Measurements from ENCODE around the gene DAPK2.

DAPK2 gene

DNA sequence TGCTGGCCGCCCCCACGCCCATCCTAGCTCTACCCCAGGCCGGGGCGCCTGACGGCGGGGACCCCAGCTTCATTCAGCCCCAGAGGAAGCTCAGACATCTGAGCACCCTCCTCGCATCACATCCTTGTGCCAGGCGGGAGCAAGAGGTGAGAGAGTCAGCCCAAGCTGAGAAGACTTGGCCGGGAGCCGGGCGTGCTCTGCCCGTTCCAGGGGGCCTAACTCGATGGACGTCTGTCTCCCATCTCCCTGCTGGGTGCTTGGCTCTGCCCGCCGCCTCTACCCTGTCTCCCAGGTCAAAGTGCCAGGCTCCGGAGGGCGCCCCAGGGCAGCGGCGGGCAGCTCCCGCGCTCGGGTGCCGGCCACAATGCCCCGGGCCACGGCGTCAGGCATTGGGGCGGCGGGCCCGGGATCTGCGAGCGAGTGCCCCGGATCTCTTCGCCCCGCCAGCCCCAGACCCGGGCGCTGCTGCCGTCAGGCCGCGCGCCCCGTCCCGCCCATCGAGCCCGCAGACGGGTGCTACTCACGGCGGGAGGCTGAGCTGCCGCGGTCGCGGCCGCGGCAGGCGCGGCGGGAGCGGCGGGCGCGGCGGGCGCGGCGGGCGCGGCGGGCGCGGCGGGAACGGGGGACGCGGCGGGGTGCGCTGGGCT lies 388 bp downstream of the DAPK2 start:
- H3K4me3 ChIP-seq (replicated peaks; ENCODE audit: insufficient read depth, low read length): peak overlapping the region; percentile 40
- TF ChIP-seq GABPA (IDR thresholded peaks at IDR 0.05; ENCODE audit: low read depth): no peak
- no peak for TF ChIP-seq POLR2AphosphoS5 (IDR thresholded peaks at IDR 0.05; ENCODE audit: low read depth)
- TF ChIP-seq SPI1 (IDR thresholded peaks at IDR 0.05; ENCODE audit: borderline replicate concordance, low read depth): no peak
- no peak for TF ChIP-seq REST (IDR thresholded peaks at IDR 0.05; ENCODE audit: insufficient replicate concordance, low read depth)
- no peak for TF ChIP-seq CTCF (IDR thresholded peaks at IDR 0.05; ENCODE audit: insufficient read depth, low read length)
- no peak overlapping the region for H3K27ac ChIP-seq (replicated peaks)
- H3K27me3 ChIP-seq (ENCODE audit: insufficient read depth, poor library complexity, severe bottlenecking): no peaks in the 10 kb centered on the region
- no peak for DNase-seq (ENCODE audit: low read depth in 1 of 2, low spot score in 1 of 2)

DNA sequence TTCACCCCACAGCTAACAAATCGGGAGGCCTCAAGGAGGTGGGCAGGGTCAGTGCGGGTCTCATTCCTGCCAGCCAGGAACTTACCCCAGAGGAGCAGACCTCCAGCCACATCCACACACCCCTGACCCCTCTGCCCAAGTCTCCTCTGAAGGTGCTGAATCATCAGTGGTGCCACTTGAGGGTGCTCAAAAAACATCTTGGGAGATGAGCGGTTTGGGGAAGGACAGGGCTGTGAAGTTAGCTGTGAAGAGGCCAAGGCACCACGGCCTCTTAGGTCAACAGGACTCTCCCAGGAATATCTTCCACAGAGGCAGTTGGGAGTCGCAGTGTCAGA lies 1.2 kb downstream of the DAPK2 start:
- no peak overlapping the region for H3K4me3 ChIP-seq (replicated peaks; ENCODE audit: insufficient read depth, low read length)
- no peaks in the 10 kb centered on the region for H3K27me3 ChIP-seq (ENCODE audit: insufficient read depth, poor library complexity, severe bottlenecking)
- TF ChIP-seq REST (IDR thresholded peaks at IDR 0.05; ENCODE audit: insufficient replicate concordance, low read depth) (no peak), GABPA (IDR thresholded peaks at IDR 0.05; ENCODE audit: low read depth) (no peak), SPI1 (IDR thresholded peaks at IDR 0.05; ENCODE audit: borderline replicate concordance, low read depth) (no peak), POLR2AphosphoS5 (IDR thresholded peaks at IDR 0.05; ENCODE audit: low read depth) (no peak), CTCF (IDR thresholded peaks at IDR 0.05; ENCODE audit: insufficient read depth, low read length) (no peak)
- no peak for DNase-seq (ENCODE audit: low read depth in 1 of 2, low spot score in 1 of 2)
- peak overlapping the region; percentile 38 for H3K27ac ChIP-seq (replicated peaks)

DNA sequence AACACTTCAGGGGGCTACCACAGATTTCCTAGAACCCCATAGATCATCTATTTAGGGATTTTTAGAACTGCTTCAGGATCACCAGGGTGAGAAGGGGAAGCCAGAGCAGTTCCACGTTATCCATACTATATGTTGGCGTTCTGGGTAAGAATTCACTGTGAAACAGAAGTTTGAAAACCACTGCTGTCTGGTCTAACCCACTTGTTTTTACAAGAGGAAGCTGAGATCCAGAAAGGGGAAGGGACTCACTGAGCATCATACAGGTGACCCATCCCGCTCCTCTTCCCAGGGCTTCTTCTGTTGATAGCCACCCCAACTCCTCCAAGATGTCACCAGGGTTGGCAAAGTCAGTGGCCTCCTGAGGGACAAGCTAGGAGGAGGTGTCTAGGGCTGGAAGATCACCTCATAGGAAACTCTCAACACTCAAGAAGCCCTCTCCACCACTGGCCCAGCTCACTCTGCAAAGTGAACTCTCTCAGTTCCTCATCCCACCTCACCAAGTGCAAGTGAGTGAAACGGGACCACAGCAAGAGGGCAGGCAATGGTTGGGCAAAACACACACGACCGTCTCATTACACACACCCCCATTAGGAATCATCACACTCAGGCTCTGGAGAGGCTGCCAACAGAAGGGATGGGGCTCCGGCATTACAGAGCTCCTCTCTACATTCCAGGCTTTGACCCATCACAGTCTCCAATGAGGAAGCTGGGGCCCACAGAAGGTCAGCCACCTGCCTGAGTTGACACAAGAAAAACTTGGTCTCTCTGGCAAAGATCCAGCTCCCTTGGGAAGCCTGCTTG lies 1.8 kb downstream of the DAPK2 start:
- Histone ChIP-seq H3K27ac (replicated peaks) (peak overlapping the region; percentile 38; the same call in 1 of the 2 replicates), H3K4me3 (replicated peaks; ENCODE audit: insufficient read depth, low read length) (no peak overlapping the region), H3K27me3 (ENCODE audit: insufficient read depth, poor library complexity, severe bottlenecking) (no peaks in the 10 kb centered on the region)
- DNase-seq (ENCODE audit: low read depth in 1 of 2, low spot score in 1 of 2): peak; percentile 63 to 72
- TF ChIP-seq REST (IDR thresholded peaks at IDR 0.05; ENCODE audit: insufficient replicate concordance, low read depth) (no peak), SPI1 (IDR thresholded peaks at IDR 0.05; ENCODE audit: borderline replicate concordance, low read depth) (peak; percentile 78)

Data from HL-60 (cell line).